ENCODE results near the gene TRIM41.
A peak's percentile ranks its signal among the peaks of the same experiment; 100 is the strongest.

Gene TRIM41

GRCh38 chr5:181221792-181222629 lies 1.1 kb upstream of the TRIM41 start (continued):
- peak; percentile 47 for TF ChIP-seq ZNF692 (tag by site-specific recombination; IDR thresholded peaks at IDR 0.05)
- TF ChIP-seq ZNF239 (tag by site-specific recombination; IDR thresholded peaks at IDR 0.05): 0 out of 2 replicates have a peak, but pooled peaks have one; percentile 17
- no peak for TF ChIP-seq ZNF596 (tag by site-specific recombination; IDR thresholded peaks at IDR 0.05)
- no peak for TF ChIP-seq OSR2 (tag by site-specific recombination; IDR thresholded peaks at IDR 0.05)
- TF ChIP-seq ZNF76 (tag by site-specific recombination; IDR thresholded peaks at IDR 0.05; ENCODE audit: borderline replicate concordance, low read depth): peak; percentile 74
- no peak for TF ChIP-seq ZNF747 (tag by site-specific recombination; IDR thresholded peaks at IDR 0.05)
- no peak for TF ChIP-seq ZNF26 (tag by site-specific recombination; IDR thresholded peaks at IDR 0.05)
- TF ChIP-seq ZNF184 (tag by site-specific recombination; IDR thresholded peaks at IDR 0.05): peak; percentile 73
- TF ChIP-seq ZNF366 (tag by site-specific recombination; conservative IDR thresholded peaks at IDR 0.05): peak; percentile 95
- TF ChIP-seq GLIS1 (tag by site-specific recombination; IDR thresholded peaks at IDR 0.05): peak; percentile 45
- TF ChIP-seq FEZF1 (tag by site-specific recombination; IDR thresholded peaks at IDR 0.05): peak; percentile 14; the same call in 1 of the 2 replicates
- no peak for TF ChIP-seq ZNF776 (tag by site-specific recombination; IDR thresholded peaks at IDR 0.05; ENCODE audit: borderline replicate concordance)
- TF ChIP-seq ZSCAN30 (tag by site-specific recombination; IDR thresholded peaks at IDR 0.05): peak; percentile 81
- TF ChIP-seq HOXD13 (CRISPR knock-in tag; IDR thresholded peaks at IDR 0.05; ENCODE audit: borderline replicate concordance): no peak
- no peak for TF ChIP-seq ZNF202 (tag by site-specific recombination; IDR thresholded peaks at IDR 0.05; ENCODE audit: borderline replicate concordance)
- TF ChIP-seq ZNF362 (tag by site-specific recombination; IDR thresholded peaks at IDR 0.05): no peak
- TF ChIP-seq ATF2 (tag by site-specific recombination; IDR thresholded peaks at IDR 0.05; ENCODE audit: low read depth): no peak
- no peak for TF ChIP-seq KLF9 (tag by site-specific recombination; IDR thresholded peaks at IDR 0.05; ENCODE audit: low read depth)
- no peak for TF ChIP-seq ZNF555 (tag by site-specific recombination; conservative IDR thresholded peaks at IDR 0.05)
- TF ChIP-seq ZNF610 (tag by site-specific recombination; IDR thresholded peaks at IDR 0.05; ENCODE audit: borderline replicate concordance): 0 out of 2 replicates have a peak, but pooled peaks have one; percentile 30
- peak; percentile 33; the same call in 1 of the 2 replicates for TF ChIP-seq ZNF664 (tag by site-specific recombination; IDR thresholded peaks at IDR 0.05)
- TF ChIP-seq REPIN1 (tag by site-specific recombination; IDR thresholded peaks at IDR 0.05; ENCODE audit: low read depth): no peak
- TF ChIP-seq ZNF398 (tag by site-specific recombination; IDR thresholded peaks at IDR 0.05): no peak
- peak; percentile 43; the same call in 1 of the 2 replicates for TF ChIP-seq ZNF558 (tag by site-specific recombination; IDR thresholded peaks at IDR 0.05)
- TF ChIP-seq ZNF121 (tag by site-specific recombination; IDR thresholded peaks at IDR 0.05): peak; percentile 66; the same call in 1 of the 2 replicates
- peak; percentile 83 for TF ChIP-seq ZBTB48 (tag by site-specific recombination; IDR thresholded peaks at IDR 0.05)
- no peak for TF ChIP-seq ZNF549 (tag by site-specific recombination; IDR thresholded peaks at IDR 0.05)
- no peak for TF ChIP-seq GFI1B (tag by site-specific recombination; IDR thresholded peaks at IDR 0.05)
- TF ChIP-seq ZNF354C (tag by site-specific recombination; IDR thresholded peaks at IDR 0.05; ENCODE audit: borderline replicate concordance, low read depth): no peak
- no peak for TF ChIP-seq ZNF211 (tag by site-specific recombination; IDR thresholded peaks at IDR 0.05; ENCODE audit: low read depth)
- TF ChIP-seq ZNF837 (tag by site-specific recombination; IDR thresholded peaks at IDR 0.05): no peak
